CD4-positive, alpha-beta memory T cell (primary cell): ENCODE measurements around the gene STK38L. TPM values are rescaled to one million over a fixed set of nuclear protein-coding genes. Genes with fewer than 3 reads are reported as not detected.

ENCODE experiments used
- CTCF ChIA-PET: fragments of 350-600 bp; sonication (Branson Sonifier 250); formaldehyde crosslinking; loops from one replicate; lab custom pipeline; 2021; ENCODE audit warnings: inconsistent platforms; ENCODE audit not compliant: partially characterized antibody; lab: Charles Lee
- POLR2A ChIA-PET: fragments of 350-600 bp; sonication (Branson Sonifier 250); formaldehyde crosslinking; loops from one replicate; lab custom pipeline; 2021; ENCODE audit not compliant: partially characterized antibody; lab: Charles Lee
- DNase-seq, 5 donors: peaks; one replicate each; pipeline versions ENCODE4 v3.0.0 to v3.0.0-alpha.2; 2020 to 2022; ENCODE audit warnings: mixed read lengths in 1 of 5
- H3K27ac ChIP-seq: one replicate; pipeline ENCODE4 v1.7.0; 2013; ENCODE audit warnings: low read depth, low read length
- H3K27me3 ChIP-seq: 2 replicates; pipeline ENCODE4 v1.7.0; 2013; ENCODE audit warnings: mild to moderate bottlenecking, low read length, moderate library complexity; ENCODE audit not compliant: insufficient read depth
- H3K36me3 ChIP-seq: 2 replicates; pipeline ENCODE4 v1.7.0; 2013; ENCODE audit warnings: mild to moderate bottlenecking, low read length, moderate library complexity; ENCODE audit not compliant: insufficient read depth
- H3K4me1 ChIP-seq: 2 replicates; pipeline ENCODE4 v1.7.0; 2013; ENCODE audit warnings: mild to moderate bottlenecking, low read length, moderate library complexity; ENCODE audit not compliant: insufficient read depth
- H3K4me3 ChIP-seq, 2 donors: one replicate each; pipeline ENCODE4 v1.7.0; 2013; ENCODE audit warnings: low read length in 2 of 2, mild to moderate bottlenecking in 1 of 2
- H3K9me3 ChIP-seq, 2 donors: one replicate each; pipeline ENCODE4 v1.7.0; 2013; ENCODE audit warnings: low read length in 2 of 2, control low read depth in 1 of 2; ENCODE audit not compliant: control insufficient read depth in 1 of 2
- H3K27ac Mint-ChIP-seq, 7 donors: one replicate each; pipeline ENCODE4 v1.8.0; 2020 to 2021; ENCODE audit warnings: mixed read lengths in 7 of 7, mild to moderate bottlenecking in 6 of 7, inconsistent platforms in 3 of 7, moderate library complexity in 3 of 7
- H3K27me3 Mint-ChIP-seq, 2 donors: one replicate each; pipeline ENCODE4 v1.8.0; 2020 to 2021; ENCODE audit warnings: mixed read lengths in 2 of 2
- H3K36me3 Mint-ChIP-seq, 2 donors: one replicate each; pipeline ENCODE4 v1.8.0; 2020 to 2021; ENCODE audit warnings: mixed read lengths in 2 of 2, inconsistent platforms in 1 of 2, mild to moderate bottlenecking in 1 of 2
- H3K4me1 Mint-ChIP-seq, 4 donors: one replicate each; pipeline ENCODE4 v1.8.0; 2020 to 2021; ENCODE audit warnings: mixed read lengths in 4 of 4, mild to moderate bottlenecking in 1 of 4
- H3K4me3 Mint-ChIP-seq, 8 donors: one replicate each; pipeline ENCODE4 v1.8.0; 2020 to 2021; ENCODE audit warnings: mixed read lengths in 8 of 8, mild to moderate bottlenecking in 7 of 8, moderate library complexity in 6 of 8, inconsistent platforms in 3 of 8
- H3K9me3 Mint-ChIP-seq, 8 donors: one replicate each; pipeline ENCODE4 v1.8.0; 2020 to 2021; ENCODE audit warnings: mixed read lengths in 8 of 8, mild to moderate bottlenecking in 5 of 8, inconsistent platforms in 3 of 8, moderate library complexity in 1 of 8
- intact Hi-C: fragments of 100-400 bp; cut with micrococcal nuclease; formaldehyde crosslinking; loops from one replicate; pipeline ENCODE4 v1.15.1; 2023
- polyA plus RNA-seq, 2 donors: library from polyadenylated mRNA; unstranded; fragments of 300-500 nt; fragmentation: Illumina TruSeq; gene quantifications; one replicate each; pipeline ENCODE4 v1.2.3, GENCODE V29; 2021
- total RNA-seq, 2 experiments: library from RNA; stranded (reverse); gene quantifications; one replicate each; pipeline ENCODE4 v1.2.3, GENCODE V29; 2021

The STK38L gene
- total and polyA plus RNA-seq, 4 experiments from 2014 or later: 8.4 to 21.8 (median 15.3) TPM

GRCh38 chr12:27207615-27208413 is 36.3 kb upstream of the STK38L start:
- POLR2A ChIA-PET: no interaction called here
- intact Hi-C loops: no loop called here
- H3K27ac Mint-ChIP-seq: no peak overlapping the region
- no peaks in the 10 kb centered on the region for H3K36me3 Mint-ChIP-seq
- H3K9me3 Mint-ChIP-seq: peaks cover 0 to 7% (median 3%) of the 10 kb centered on the region in 8 donors
- Histone ChIP-seq H3K27ac (no peak overlapping the region), H3K27me3 (no peaks in the 10 kb centered on the region), H3K4me3 (no peak overlapping the region), H3K36me3 (no peaks in the 10 kb centered on the region), H3K9me3 (no peaks in the 10 kb centered on the region), H3K4me1 (peaks cover 4% of the 10 kb centered on the region)
- no peak for DNase-seq
- no peaks in the 10 kb centered on the region for H3K27me3 Mint-ChIP-seq
- no peak overlapping the region for H3K4me3 Mint-ChIP-seq
- CTCF ChIA-PET: no interaction called here
- H3K4me1 Mint-ChIP-seq: peaks cover 0 to 5% (median 0%) of the 10 kb centered on the region in 4 donors

- Mint-ChIP-seq H3K27ac (no peak overlapping the region), H3K4me1 (peaks cover 0 to 5% (median 0%) of the 10 kb centered on the region in 4 donors), H3K36me3 (no peaks in the 10 kb centered on the region), H3K4me3 (no peak overlapping the region), H3K27me3 (no peaks in the 10 kb centered on the region), H3K9me3 (peaks cover 0 to 7% (median 3%) of the 10 kb centered on the region in 8 donors)
- DNase-seq: no peak
- intact Hi-C loops: no loop called here
- Histone ChIP-seq H3K27me3 (no peaks in the 10 kb centered on the region), H3K4me3 (no peak overlapping the region), H3K36me3 (no peaks in the 10 kb centered on the region), H3K4me1 (peaks cover 4% of the 10 kb centered on the region), H3K27ac (no peak overlapping the region), H3K9me3 (no peaks in the 10 kb centered on the region)
- POLR2A ChIA-PET: no interaction called here
- CTCF ChIA-PET: no interaction called here
These were observed 35.7 kb upstream of the STK38L start for GRCh38 chr12:27208414-27208750.

GRCh38 chr12:27209257-27209910 is 34.7 kb upstream of the STK38L start:
- H3K4me3 ChIP-seq: no peak overlapping the region
- Mint-ChIP-seq H3K36me3 (no peaks in the 10 kb centered on the region), H3K27ac (no peak overlapping the region), H3K9me3 (peaks cover 0 to 7% (median 3%) of the 10 kb centered on the region in 8 donors), H3K4me1 (peaks cover 0 to 5% (median 0%) of the 10 kb centered on the region in 4 donors), H3K4me3 (no peak overlapping the region), H3K27me3 (no peaks in the 10 kb centered on the region)
- H3K36me3 ChIP-seq: no peaks in the 10 kb centered on the region
- ChIA-PET POLR2A (no interaction called here), CTCF (no interaction called here)
- DNase-seq: no peak
- H3K27me3 ChIP-seq: no peaks in the 10 kb centered on the region
- H3K9me3 ChIP-seq: no peaks in the 10 kb centered on the region
- intact Hi-C loops: no loop called here
- H3K4me1 ChIP-seq: peaks cover 4% of the 10 kb centered on the region
- no peak overlapping the region for H3K27ac ChIP-seq

- Histone ChIP-seq H3K4me1 (peaks cover 4% of the 10 kb centered on the region), H3K27ac (no peak overlapping the region), H3K4me3 (no peak overlapping the region), H3K27me3 (no peaks in the 10 kb centered on the region), H3K9me3 (no peaks in the 10 kb centered on the region), H3K36me3 (no peaks in the 10 kb centered on the region)
- no peak for DNase-seq
- Mint-ChIP-seq H3K4me1 (peaks cover 0 to 5% (median 0%) of the 10 kb centered on the region in 4 donors), H3K27me3 (no peaks in the 10 kb centered on the region), H3K9me3 (peaks cover 0 to 7% (median 3%) of the 10 kb centered on the region in 8 donors), H3K36me3 (no peaks in the 10 kb centered on the region), H3K27ac (no peak overlapping the region), H3K4me3 (no peak overlapping the region)
- CTCF ChIA-PET: no interaction called here
- intact Hi-C loops: no loop called here
- POLR2A ChIA-PET: no interaction called here
These were observed 33.9 kb upstream of the STK38L start for GRCh38 chr12:27210187-27210586.

- no peaks in the 10 kb centered on the region for H3K36me3 Mint-ChIP-seq
- no peak for DNase-seq
- H3K36me3 ChIP-seq: no peaks in the 10 kb centered on the region
- intact Hi-C loops: no loop called here
- no peak overlapping the region for H3K27ac Mint-ChIP-seq
- ChIA-PET POLR2A (no interaction called here), CTCF (interaction anchor here (0.7 kb wide), 1 partner anchor 23 kb away, joined by 3 read pairs; no protein-coding TSS in a partner anchor)
- no peaks in the 10 kb centered on the region for H3K27me3 ChIP-seq
- peaks cover 0 to 7% (median 3%) of the 10 kb centered on the region in 8 donors for H3K9me3 Mint-ChIP-seq
- H3K4me3 ChIP-seq: no peak overlapping the region
- H3K4me3 Mint-ChIP-seq: no peak overlapping the region
- H3K4me1 Mint-ChIP-seq: peaks cover 0 to under 1% (median 0%) of the 10 kb centered on the region in 4 donors
- no peaks in the 10 kb centered on the region for H3K9me3 ChIP-seq
- peaks cover under 1% of the 10 kb centered on the region for H3K4me1 ChIP-seq
- no peaks in the 10 kb centered on the region for H3K27me3 Mint-ChIP-seq
- H3K27ac ChIP-seq: no peak overlapping the region
These were observed 31.2 kb upstream of the STK38L start for GRCh38 chr12:27212861-27213260.

GRCh38 chr12:27213304-27213703 is 30.8 kb upstream of the STK38L start:
- no peaks in the 10 kb centered on the region for H3K36me3 ChIP-seq
- no peaks in the 10 kb centered on the region for H3K27me3 ChIP-seq
- Mint-ChIP-seq H3K27me3 (no peaks in the 10 kb centered on the region), H3K36me3 (no peaks in the 10 kb centered on the region), H3K9me3 (peaks cover 0 to 7% (median 3%) of the 10 kb centered on the region in 8 donors), H3K27ac (no peak overlapping the region), H3K4me1 (no peaks in the 10 kb centered on the region), H3K4me3 (no peak overlapping the region)
- POLR2A ChIA-PET: no interaction called here
- H3K9me3 ChIP-seq: no peaks in the 10 kb centered on the region
- no peak for DNase-seq
- CTCF ChIA-PET: interaction anchor here (0.7 kb wide), 1 partner anchor 24 kb away, joined by 3 read pairs; no protein-coding TSS in a partner anchor
- no peak overlapping the region for H3K4me3 ChIP-seq
- H3K27ac ChIP-seq: no peak overlapping the region
- intact Hi-C loops: no loop called here
- H3K4me1 ChIP-seq: no peaks in the 10 kb centered on the region
